GM12874 (cell line): Measurements from ENCODE around the gene AUTS2.

ENCODE experiments used
- CTCF ChIP-seq: IDR thresholded peaks from 2 replicates; pipeline ENCODE4 v1.5.1; 2011; ENCODE audit warnings: low read depth, mild to moderate bottlenecking, control low read depth, low read length, moderate library complexity; ENCODE audit not compliant: insufficient read depth

AUTS2 gene

GRCh38 chr7:69864274-69864673 lies 266.0 kb downstream of the AUTS2 start:
- TF ChIP-seq CTCF = no peak

- TF ChIP-seq CTCF = no peak
These were observed 266.5 kb downstream of the AUTS2 start for GRCh38 chr7:69864822-69865221.

- no peak for TF ChIP-seq CTCF
These were observed 270.6 kb downstream of the AUTS2 start for GRCh38 chr7:69868921-69869320.

- no peak for TF ChIP-seq CTCF
These were observed 273.1 kb downstream of the AUTS2 start for GRCh38 chr7:69871213-69871885.

DNA sequence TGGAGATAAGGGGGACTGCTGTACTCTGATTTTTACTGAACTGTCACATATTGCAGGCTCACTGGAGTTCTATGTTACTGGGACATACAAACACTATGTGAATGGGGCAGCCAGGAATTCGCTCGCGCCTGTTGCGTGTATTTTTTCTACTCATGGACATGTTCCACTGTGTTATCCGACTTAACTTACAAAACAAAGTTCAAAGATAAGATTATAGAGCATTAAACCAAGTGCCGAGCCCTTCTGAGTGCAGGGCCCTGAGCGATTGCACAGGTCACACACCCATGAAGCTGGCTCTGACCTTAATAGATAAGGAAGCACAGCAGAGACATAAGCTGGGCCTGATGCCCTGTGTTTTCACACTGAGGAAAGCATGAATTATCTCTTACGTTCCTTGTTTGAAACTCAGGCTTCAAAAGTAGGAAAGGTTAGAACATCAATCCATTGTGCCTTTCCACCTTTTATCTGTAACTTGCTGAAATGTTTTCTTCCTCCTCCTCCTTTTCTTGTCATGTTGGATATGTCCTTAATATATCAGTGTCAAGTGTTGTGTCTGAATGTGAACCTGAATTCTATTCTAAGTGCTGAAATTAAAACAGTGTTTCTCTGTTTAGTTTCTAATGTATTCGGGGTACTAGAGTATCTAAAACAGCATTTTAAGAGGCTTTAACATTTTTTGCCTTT lies 273.8 kb downstream of the AUTS2 start:
- TF ChIP-seq CTCF = no peak

DNA sequence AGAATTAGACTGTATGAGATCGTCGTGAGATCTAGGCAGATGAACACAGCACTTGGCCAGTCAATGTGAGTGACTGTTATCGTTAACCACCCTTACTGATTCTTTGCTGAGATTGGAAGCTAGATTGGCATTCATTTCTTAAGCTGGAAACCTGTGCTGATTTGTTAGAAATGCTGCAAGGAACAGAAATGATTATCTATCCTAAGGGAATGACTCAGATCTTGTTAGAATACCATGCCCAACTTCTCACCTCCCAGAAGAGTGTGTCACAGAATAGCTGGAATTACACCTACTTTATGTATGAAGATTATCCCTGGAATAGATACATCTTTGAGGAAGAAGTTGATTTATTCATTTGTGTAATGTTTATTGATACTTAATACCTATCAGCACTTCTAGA lies 275.2 kb downstream of the AUTS2 start:
- TF ChIP-seq CTCF = no peak

GRCh38 chr7:69878015-69878414 lies 279.7 kb downstream of the AUTS2 start:
- no peak for TF ChIP-seq CTCF
